Anterior cingulate cortex (tissue), 58 donors: ENCODE results near the gene GPSM3.
"Not testable (repeated sequence)": the region's sequence is repeated elsewhere in the genome, so short reads cannot be mapped to it uniquely, and the experiment has no call there.

Experiments used
- DNase-seq, 58 donors: peaks; one replicate each; lab custom pipeline; 2025; lab: John Stamatoyannopoulos, UW

GPSM3 gene

DNA sequence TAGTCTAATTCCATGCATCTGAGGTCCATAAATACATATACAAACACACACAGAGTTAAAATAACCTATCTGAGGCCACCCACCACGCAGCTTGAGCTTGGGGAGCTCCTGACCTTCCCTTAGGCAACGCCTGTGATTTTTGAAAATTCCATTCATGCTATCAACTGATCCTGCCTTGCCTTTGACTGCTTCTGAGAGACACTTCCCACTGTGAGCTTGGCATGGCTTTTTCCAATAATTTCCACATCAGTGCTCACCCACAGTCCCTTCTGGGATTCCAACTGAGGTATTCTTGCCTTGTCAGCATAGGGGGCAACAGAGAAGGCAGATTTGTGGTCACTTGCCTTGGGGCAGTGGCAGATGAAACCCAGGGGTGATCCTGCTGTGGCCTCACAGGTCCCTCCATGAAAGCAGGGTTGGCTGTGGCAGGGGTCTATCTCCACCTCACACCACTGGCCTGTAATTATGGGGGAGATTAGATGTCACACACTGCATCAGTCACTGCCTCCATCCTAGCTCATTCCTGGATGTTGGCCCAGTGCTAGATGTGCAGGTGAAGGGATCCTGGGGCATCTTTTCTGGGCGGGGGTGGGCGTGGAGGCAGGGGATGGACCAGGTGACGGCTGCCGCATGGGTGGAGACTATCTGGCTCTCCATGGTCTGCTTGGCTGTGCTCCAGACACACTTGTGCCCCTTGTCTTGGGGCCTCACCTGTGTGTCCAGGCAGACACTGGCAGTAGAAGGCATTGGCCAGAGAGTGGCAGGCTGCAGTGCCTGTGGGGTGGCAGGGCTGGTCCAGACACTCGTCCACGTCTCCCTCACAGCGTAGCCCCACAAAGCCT lies 11.2 kb upstream of the GPSM3 start:
- DNase-seq = no peak

DNA sequence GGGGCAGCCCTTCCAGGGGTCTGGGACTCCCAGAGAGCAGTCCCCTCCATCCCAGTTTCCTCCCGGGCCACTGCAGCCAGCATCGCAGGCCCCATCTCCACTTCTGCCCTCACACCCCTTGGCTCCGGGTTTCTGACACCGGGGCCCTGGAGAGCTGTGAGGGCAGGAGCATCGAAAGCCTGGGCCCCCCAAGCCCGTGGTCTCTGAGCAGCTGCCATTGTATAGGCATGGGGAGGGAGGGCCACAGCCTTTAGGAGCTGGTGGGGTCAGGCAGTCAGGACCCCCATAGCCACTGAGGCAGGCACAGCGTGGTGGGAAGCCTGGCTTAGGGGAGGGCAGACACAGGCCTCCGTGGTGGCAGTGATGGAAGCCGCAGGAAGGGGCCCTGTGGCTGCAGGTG lies 9.7 kb upstream of the GPSM3 start:
- DNase-seq = no peak

DNA sequence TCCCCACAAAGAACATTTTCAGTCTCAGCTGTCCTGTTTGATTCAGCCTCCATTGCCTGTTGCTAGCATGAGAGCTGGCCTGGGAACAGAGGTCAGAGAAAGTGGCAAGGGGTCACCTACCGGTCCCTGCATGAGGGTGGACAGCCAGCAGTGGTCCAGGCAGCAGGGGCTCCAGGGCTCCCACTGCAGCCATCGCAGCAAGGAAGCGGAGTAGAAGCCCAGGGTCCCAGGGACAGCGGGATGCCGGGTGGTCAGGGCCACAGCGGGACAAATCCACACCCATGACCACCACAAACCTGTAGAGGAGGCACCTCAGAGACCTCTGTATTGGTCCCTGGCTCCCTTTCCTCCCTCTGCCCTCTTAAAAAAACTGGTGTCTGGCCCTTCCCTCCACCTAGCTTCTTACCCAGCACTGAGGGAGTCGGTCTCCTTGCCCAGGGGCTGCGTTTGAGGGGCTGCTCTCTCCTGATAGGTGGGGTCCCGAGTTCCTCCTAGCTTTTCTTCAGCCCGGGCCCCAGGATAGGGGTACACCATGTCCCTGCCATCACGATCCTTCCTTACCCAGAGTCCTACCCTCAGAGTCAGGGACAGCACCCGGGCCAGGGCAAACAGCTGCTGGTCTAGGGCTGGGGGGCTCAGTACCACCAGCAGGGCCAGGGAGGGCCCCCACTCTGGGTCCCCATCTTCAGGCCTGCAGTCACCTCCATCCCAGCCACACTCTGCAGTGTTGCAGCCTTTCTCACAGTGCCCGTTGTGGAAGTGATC lies 8.4 kb upstream of the GPSM3 start:
- no peak for DNase-seq

DNA sequence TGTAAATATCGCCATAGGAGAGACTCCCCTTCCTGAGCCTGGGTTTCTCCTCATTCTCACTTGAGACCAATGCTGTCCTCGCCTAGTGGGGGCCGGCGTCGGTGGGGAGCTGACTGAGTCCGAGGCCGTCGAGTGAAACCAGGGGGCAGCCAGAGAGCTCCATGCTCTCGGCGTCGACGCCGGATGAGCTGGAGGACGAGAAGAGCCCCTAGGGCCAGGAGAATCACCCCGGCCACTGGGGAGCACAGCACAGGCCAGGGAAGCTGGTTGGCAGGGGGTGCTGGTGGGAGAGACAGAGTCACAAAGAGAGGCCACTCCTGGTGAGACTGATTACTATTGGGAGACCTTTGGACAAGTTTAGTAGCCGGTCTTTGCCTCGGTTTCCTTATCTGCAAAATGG lies 6.4 kb upstream of the GPSM3 start:
- no peak for DNase-seq

DNA sequence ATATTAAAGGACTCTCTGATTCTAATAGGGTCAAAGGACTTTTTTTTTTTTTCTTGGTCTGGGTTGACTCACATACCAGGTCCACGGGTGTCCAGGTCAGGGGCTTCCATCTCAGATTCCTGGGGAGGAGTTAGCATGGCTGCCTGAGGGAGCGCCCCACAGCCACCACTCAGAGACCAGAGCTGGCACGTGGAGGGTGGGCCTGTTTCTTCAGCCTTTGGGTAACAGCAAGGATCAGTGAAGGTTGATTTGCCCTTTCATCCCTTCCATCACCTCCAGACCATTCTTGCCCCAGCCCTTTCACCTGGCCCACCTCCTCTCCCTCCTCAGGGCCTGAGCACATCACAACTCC lies 5.9 kb upstream of the GPSM3 start:
- DNase-seq = no peak

DNA sequence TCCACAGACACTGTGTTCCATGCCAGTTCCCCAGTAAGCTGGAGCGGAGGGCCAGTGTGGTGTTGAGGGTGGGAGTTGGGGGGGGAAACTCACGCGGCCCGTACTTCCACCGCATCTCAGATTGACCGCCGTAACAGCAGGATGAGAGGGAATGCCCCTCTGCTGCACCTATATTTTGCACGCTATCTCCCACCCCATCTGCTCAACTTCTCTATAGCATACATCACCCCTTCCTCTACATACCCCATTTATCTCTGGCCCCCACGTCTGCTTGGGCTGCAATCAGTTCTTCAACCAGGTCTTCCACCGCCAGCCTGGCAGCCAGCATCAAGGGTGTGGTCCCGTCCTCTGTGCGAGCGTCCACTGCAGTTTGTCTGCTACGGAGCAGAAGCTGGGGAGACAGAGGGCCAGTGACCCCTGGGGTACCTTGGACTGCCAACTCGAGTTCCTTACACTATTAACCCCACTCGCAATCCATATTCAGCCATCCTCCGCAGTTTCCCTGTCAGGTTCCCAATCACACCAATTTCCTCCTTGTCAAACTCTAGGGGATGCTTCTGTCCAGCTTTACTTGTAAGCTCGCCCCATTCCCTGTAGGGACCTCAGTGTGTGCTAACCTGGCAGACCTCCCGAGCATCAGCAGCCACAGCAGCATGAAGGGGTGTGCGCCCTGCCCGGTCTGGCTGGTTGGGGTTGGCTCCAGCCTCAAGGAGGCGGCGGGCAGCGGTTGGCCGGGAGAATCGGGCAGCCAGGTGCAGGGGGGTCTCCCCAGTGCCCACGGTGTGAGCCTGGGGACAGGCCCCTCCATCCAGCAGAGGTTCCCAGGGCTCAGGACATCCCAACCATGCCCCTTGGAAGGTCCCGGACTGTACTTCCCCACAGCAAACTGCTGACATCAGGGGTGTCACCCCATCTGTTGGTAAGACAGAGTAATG lies 4.5 kb upstream of the GPSM3 start:
- peak in 24 of 58 donors; percentile 19 to 70 (median 46) for DNase-seq

DNA sequence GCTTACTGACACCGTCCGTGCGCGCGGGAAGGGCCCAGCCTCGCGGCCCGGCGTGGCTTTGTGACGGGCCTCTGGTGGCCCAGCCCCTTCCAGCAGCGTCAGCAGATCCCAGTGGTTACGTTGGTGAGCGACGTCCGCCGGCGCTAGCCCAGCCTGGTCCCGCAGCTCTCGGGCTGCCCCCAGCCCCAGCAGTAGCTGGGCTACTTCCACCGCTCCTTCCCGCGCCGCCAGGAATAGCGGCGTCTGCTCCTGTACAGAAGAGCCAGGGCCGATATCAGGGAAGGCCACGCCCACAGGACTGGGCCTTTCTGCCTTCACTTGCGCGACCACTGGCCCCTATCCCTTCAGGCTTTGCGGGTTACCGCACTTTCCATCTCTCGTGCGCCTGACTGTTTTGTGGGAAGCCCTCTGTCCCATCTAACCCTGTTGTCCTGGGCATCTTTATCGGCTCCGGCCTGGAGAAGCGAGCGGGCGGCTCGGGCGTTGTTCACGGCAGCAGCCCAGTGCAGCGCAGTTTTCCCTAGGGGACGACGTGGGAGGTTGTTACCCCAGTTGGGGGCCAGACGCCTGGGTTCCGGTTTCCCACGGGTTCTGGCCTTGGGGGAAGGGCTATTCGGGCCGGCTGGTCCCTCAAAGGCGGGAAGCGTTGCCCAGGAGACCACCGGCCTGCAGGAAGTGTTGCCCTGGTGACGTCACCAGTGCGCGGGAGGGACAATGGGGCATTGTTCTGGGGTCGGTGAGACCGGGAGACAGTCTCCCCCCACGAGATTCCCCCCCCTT lies 3.6 kb upstream of the GPSM3 start:
- DNase-seq = peak; percentile 42 to 97 (median 90)

DNA sequence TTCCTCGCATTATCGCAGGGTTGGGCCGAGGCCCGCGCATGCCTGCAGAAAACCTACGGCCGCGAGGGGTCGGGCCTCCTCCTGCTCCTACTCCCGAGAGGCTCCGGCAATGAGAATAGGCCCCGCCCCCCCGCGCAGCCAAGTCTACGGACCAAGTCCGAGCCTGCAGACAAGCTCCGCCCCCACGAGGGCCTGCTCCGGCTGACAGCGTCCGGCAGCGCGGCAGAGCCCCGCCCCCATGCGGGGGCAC lies 3.1 kb upstream of the GPSM3 start:
- DNase-seq = peak; percentile 88 to 100 (median 100)

DNA sequence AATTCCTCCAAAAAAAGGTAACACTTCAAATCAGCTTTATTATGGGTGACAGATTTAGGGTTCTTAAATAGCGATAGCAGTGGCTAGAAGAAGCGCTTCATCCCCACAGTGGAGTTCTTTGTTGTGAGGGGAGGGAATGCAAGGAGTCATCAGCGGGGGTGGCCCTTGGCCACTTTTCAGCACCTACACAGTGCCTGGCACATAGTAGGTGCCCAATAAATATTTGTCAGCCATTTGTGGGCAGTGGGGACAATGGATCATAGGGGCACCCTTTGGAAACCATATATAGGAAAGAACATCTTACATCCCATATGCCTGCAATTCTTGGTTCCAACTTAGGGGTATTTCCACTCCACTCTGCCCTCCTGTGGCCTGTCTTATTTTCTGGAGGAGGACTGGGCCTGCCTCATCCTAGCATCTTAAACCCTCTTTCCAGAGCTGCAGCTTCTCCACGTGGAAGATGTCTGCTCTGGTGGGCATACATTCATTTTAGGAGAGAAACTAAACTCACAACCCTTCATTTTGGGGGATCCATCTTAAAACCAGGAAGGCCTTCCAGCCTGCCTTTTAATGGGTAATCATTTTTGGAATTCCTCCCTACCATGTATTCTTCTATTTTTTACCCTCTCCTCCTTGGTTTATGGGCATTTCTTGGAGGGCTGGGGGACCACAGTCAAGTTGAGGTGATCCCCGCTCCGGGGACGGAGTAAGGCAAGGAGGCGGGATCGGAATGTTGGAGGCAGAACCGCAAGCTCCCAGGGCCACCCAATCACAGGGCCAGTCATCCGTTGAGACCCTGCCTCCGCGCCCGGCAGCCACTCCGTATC lies 2.6 kb upstream of the GPSM3 start:
- DNase-seq = peak in 17 of 58 donors; percentile 10 to 79 (median 52)

DNA sequence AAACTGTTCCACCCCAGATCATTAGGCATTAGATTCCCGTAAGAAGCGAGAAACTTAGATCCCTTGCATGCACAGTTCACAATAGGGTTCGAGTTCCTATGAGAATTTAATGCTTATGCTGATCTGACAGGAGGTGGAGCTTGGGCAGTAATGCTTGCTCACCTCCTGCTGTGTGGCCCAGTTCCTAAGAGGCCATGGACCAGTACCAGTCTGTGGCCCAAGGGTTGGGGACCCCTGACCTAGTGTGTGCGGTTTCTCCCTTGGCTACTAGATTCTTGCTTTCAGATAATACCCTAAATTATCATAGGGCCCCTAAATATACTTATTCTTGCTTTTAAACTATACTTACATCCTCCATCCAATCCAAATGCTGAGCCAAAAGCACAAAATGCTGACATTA lies 1.9 kb upstream of the GPSM3 start:
- no peak for DNase-seq

DNA sequence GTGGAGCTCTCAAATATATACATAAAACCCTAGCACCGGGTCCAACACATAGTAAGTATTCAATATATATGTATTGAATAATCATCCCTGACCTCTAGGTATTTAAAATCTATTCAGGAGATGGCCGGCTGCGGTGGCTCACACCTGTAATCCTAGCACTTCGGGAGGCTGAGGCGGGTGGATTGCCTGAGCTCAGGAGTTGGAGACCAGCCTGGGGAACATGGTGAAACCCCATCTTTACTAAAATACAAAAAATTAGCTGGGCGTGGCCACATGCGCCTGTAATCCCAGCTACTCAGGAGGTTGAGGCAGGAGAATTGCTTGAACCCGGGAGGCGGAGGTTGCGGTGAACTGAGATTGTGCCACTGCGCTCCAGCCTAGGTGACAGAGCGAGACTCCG lies 653 bp upstream of the GPSM3 start:
- not testable (repeated sequence) for DNase-seq

DNA sequence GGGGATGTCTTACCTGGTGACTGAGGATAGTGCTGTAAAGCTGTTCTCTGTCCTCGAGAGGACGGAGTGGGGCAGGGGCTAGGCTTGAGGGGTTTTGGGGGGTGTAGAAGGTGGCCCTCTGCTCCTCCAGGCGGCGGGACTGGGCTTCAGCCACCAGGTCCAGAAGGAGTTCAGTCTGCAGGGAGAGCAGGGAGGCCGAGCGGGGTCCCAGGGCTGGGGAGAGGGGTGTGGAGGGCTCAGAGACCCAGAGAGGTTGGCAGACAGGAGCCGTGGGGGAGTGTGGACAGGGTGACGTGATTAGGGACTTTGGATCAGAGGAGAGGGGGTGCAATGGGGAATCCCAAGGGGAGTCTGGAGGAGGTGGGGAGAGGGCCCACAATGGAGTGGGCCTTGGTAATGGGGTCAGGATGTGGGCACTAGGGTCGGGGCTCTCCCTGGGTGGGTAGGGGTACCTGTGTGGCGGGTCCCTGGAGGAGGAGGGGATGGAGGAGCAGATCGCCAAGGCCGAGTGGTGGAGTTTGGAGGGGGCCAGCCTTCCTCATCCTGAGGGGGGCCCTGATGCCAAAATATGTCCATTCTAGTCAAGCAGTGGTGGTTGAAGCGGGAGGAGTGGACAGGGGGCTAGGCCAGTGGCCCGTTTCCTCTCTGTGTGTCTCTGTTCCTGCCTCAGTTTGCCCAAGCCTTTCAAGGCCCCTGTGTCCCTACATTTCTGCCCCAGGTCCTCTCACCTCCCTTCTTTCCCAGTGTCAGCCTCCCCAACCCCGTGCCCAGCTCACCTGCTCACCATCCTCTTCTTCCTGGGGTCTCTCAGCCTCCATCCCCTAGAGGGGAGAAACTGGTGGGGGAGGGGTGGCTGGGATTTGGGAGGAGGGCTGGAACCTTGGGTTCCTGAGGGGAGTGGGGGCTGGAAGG lies 491 bp downstream of the GPSM3 start:
- no peak for DNase-seq

DNA sequence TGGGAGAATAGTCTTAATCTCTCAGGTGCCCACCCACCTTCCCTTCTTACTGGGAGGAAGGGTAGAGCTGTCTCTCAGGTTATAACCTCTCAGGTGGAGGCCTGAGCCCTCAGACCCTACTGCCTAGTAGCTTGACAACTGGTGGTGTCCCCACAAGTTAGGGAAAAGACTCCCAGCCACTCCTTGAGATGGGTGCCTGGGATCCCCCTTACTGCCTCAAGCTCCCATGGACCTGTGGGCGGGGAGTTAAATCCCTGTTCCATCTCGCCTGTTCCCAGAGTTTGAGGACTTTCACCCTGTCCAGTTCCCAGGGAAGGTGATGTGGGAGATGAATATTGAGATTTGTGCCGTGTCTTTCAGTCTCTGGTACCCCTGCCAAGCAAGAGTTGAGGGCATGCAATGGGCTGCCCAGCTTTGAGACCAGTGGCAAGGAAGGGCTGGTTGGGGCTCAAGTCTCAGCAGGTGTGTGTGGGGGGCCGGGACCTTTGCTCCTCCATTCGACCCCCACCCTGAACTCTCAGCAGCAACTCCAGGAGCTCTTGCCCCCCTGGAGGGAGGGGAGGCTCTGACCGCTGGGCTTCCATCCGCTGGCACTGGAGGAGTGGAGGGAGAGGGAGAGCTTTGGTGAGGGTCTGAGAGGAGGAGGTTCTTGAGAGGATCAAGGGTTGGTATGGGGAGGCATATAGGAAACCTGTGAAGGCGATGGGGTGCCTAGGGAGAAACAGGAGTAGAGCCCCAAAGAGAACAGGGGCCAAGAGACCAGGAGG lies 1.3 kb downstream of the GPSM3 start:
- no peak for DNase-seq

DNA sequence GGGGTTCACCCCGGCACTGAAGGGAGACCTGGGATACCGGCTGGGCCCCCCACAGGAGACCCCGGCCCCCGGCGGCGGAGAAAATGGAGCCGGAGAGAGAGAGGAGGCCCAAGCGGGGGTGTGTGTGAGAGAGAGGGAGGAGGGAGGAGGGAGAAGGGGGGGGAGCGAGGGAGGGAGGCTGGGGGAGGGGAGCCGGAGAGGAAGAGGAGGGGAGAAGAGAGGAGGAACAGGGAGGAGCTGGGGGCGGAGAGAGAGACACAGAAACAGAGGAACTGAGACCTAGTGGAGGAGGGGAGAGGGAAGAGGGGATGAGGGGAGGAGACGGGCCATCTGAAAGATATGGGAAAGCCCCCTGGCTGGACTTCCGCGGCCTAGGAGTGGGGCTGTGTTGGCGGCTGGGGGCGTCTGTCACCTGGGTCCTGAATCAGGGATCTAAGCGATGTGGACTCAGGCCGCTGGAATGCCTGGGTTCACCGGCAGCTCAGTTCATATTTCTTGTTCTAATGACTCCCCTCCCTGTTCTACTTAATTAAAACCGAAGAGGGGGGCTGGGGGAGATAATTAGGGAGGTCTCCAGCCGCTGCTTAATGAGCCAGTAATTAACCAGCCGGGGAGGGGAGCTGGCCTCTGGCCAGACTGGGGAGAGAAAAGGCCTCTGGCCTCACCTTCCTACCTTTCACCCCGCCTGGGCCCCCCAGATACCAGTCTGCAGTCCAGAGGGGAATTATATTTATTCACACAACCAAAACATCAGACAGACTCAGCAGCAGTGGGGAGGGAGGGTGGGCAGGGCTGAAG lies 2.2 kb downstream of the GPSM3 start, which contains the start of gene PBX2:
PBX2 (minus strand) TSS at position 149 of the 798 bp plus-strand sequence. CDS start 287 bp downstream, outside the sequence.
- peak; percentile 16 to 94 (median 86) for DNase-seq

DNA sequence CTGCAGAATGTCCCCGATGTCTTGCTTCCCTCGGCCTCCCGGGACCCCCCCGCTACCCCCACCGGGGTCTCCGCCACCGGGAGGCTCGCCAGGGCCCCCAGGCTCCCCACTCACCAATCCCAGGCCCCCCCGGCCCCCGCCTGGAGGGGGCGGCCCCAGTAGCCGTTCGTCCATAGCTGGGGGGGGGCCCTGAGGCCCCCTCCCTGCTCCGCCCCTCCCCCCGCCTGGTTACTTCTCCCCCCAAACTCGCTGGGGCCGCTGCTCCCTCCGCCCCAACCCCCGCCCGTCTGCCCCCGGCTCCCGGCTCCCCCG lies 2.7 kb downstream of the GPSM3 start:
- DNase-seq = peak in 7 of 58 donors; percentile 43 to 86 (median 61)

DNA sequence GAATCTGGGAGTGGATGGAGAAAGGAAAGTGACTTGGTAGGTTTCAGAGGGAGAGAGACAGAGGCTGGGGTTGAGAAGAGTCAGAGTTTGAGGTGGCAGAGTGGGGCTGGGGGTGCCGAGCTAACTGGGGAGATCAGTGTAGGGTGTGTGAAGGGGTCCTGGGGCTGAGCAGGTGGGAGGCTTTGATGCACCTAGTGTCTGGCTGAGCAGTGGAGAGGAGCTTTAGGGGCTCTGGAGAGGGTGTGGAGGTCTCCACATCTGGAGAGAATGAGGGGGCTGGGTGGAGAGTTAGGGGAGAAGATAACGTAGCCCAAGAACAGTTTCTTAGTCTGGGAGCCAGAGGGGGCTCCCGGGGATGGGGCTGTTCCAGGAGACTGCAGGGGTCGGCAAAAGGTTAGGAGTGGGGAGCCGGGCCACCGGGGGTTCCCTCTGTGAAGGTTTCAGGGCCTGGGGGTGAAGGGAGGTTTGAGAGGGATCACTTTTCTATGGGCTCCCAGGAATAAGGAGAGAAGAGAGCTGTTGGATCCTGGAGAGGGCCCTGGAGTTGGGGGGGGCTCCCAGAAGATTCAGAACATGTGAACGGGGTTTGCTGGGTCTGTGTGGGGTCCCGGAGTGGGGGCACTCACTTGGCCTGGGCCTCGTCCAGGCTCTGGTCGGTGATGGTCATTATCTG lies 3.2 kb downstream of the GPSM3 start:
- DNase-seq = peak in 1 of 58 donors; percentile 26
